Memory B cell (primary cell): ENCODE results near the gene CEP63.

Source experiments
- ATAC-seq: fragments of 150-1000 bp; cut with Tn5 transposase; 2 replicates; pipeline ENCODE4 v1.10.0; 2021; ENCODE audit warnings: low read depth, mild to moderate bottlenecking, moderate library complexity
- DNase-seq, 2 donors: peaks; one replicate each; pipeline ENCODE4 v3.0.0; 2022; ENCODE audit warnings: low spot score in 2 of 2
- H3K27ac Mint-ChIP-seq: one replicate; pipeline ENCODE4 v1.8.0; 2022; ENCODE audit warnings: mild to moderate bottlenecking, moderate library complexity, mixed read lengths
- H3K27me3 Mint-ChIP-seq: one replicate; pipeline ENCODE4 v1.8.0; 2022; ENCODE audit warnings: mixed read lengths
- H3K36me3 Mint-ChIP-seq: one replicate; pipeline ENCODE4 v1.8.0; 2022; ENCODE audit warnings: mild to moderate bottlenecking, mixed read lengths
- H3K4me1 Mint-ChIP-seq: one replicate; pipeline ENCODE4 v1.8.0; 2022; ENCODE audit warnings: mixed read lengths
- H3K4me3 Mint-ChIP-seq: one replicate; pipeline ENCODE4 v1.8.0; 2022; ENCODE audit warnings: mild to moderate bottlenecking, moderate library complexity, mixed read lengths
- H3K9me3 Mint-ChIP-seq: one replicate; pipeline ENCODE4 v1.8.0; 2022; ENCODE audit warnings: mixed read lengths

The CEP63 gene

DNA sequence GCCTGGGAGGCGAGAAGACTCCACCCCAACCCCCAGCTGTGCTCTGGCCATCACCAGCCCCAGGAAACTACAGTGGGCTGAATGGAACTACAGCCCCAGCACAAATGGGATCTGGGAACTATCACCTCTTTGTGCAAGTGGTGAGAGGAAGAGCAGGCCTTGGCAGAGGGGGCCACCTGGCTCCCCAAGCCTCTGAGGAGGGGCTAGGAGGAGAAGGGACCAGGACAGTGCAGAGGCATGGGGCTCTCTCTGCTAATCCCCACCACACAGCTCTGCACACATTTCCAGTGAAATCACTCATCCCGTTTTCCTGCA lies 133.4 kb downstream of the CEP63 start:
- H3K4me3 Mint-ChIP-seq: no peak overlapping the region
- no peaks in the 10 kb centered on the region for H3K36me3 Mint-ChIP-seq
- no peaks in the 10 kb centered on the region for H3K9me3 Mint-ChIP-seq
- no peak overlapping the region for H3K27ac Mint-ChIP-seq
- no peaks in the 10 kb centered on the region for H3K4me1 Mint-ChIP-seq
- ATAC-seq (no peak), DNase-seq (no peak)
- no peaks in the 10 kb centered on the region for H3K27me3 Mint-ChIP-seq

DNA sequence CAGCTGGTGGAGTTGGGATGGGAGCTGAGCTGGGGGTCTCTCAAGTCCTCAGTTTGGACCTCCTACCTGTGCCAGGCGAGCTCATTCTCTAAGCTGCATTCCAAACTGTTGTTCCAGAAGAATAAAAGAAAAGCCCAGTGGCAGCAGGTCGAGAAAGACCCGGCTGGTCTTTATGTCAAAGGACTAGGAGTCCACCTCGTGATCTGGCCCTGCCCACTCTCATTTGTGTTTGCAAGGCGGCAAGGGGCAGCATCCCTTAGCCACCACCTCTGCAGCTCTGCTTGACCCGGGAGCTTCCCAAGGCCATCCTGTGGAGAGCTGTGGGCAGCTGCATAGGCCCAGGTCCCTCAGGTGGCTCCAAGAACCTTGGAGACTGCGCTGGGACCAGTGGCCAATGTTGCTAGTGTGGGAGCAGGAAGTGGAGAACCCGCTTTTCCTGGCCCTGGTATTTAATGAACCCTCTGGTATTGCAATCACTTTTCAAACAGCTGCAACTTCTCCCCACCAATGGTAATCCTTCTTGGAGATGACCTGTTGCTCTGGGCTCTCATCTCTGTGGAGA lies 134.1 kb downstream of the CEP63 start:
- Mint-ChIP-seq H3K27me3 (no peaks in the 10 kb centered on the region), H3K27ac (no peak overlapping the region), H3K4me3 (no peak overlapping the region), H3K4me1 (no peaks in the 10 kb centered on the region), H3K9me3 (no peaks in the 10 kb centered on the region), H3K36me3 (no peaks in the 10 kb centered on the region)
- ATAC-seq (no peak), DNase-seq (no peak)

GRCh38 chr3:134620476-134621115 lies 134.7 kb downstream of the CEP63 start:
- Mint-ChIP-seq H3K36me3 (no peaks in the 10 kb centered on the region), H3K4me3 (no peak overlapping the region), H3K27me3 (no peaks in the 10 kb centered on the region), H3K9me3 (no peaks in the 10 kb centered on the region), H3K4me1 (no peaks in the 10 kb centered on the region), H3K27ac (no peak overlapping the region)
- ATAC-seq (no peak), DNase-seq (no peak)

DNA sequence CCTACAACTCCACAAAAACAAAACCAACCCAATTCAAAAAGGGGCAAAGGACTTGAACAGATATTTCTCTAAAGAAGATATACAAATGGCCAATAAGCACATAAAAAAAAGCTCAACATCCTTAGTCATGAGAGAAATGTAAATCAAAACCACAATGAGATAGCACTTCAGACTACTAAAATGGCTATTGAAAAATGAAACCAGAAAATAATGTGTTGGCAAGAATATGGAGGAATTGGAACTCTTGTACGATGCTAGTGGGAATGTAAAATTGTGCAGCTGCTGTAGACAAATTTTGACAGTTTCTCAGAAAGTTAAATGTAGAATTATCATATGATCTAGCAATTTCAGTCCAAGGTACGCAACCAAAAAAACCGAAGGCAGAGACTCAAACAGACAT lies 136.0 kb downstream of the CEP63 start:
- no peaks in the 10 kb centered on the region for H3K4me1 Mint-ChIP-seq
- no peak overlapping the region for H3K27ac Mint-ChIP-seq
- ATAC-seq (no peak), DNase-seq (no peak)
- no peaks in the 10 kb centered on the region for H3K36me3 Mint-ChIP-seq
- no peak overlapping the region for H3K4me3 Mint-ChIP-seq
- H3K27me3 Mint-ChIP-seq: no peaks in the 10 kb centered on the region
- no peaks in the 10 kb centered on the region for H3K9me3 Mint-ChIP-seq

- no peaks in the 10 kb centered on the region for H3K36me3 Mint-ChIP-seq
- no peak overlapping the region for H3K4me3 Mint-ChIP-seq
- DNase-seq (no peak), ATAC-seq (no peak)
- no peaks in the 10 kb centered on the region for H3K27me3 Mint-ChIP-seq
- no peaks in the 10 kb centered on the region for H3K4me1 Mint-ChIP-seq
- H3K9me3 Mint-ChIP-seq: no peaks in the 10 kb centered on the region
- H3K27ac Mint-ChIP-seq: no peak overlapping the region
Observed at GRCh38 chr3:134622806-134623365, 137.0 kb downstream of the CEP63 start.

GRCh38 chr3:134623615-134624245 lies 137.9 kb downstream of the CEP63 start:
- H3K4me3 Mint-ChIP-seq: no peak overlapping the region
- no peaks in the 10 kb centered on the region for H3K4me1 Mint-ChIP-seq
- H3K27ac Mint-ChIP-seq: no peak overlapping the region
- no peaks in the 10 kb centered on the region for H3K9me3 Mint-ChIP-seq
- ATAC-seq: no peak
- DNase-seq: no peak
- H3K27me3 Mint-ChIP-seq: no peaks in the 10 kb centered on the region
- no peaks in the 10 kb centered on the region for H3K36me3 Mint-ChIP-seq
